ENCODE measurements around the gene ATP2C2. TPM values are rescaled to one million over a fixed set of nuclear protein-coding genes. Genes with fewer than 3 reads are reported as not detected.

ATP2C2 gene
- 26.0 and 40.5 TPM in 2 replicates for total RNA-seq (2014; rRNA removed)
- Bru-seq, nascent RNA = percentile 55 among the genes with signal in this experiment
- BruChase-seq, experiment 1, labeled RNA remaining after a 6-hour chase = percentile 58 among the genes with signal in this experiment
- BruChase-seq, experiment 2, labeled RNA remaining after a 2-hour chase = percentile 55 among the genes with signal in this experiment
- long read RNA-seq, transcript ATP2C2-201 (27 exons, 3,376 nt) = major isoform, 23 of 66 reads
- long read RNA-seq, partial matches to known transcripts = 19 of 66 reads
- long read RNA-seq, other reads (novel, unspliced or antisense) = 19 of 66 reads

DNA sequence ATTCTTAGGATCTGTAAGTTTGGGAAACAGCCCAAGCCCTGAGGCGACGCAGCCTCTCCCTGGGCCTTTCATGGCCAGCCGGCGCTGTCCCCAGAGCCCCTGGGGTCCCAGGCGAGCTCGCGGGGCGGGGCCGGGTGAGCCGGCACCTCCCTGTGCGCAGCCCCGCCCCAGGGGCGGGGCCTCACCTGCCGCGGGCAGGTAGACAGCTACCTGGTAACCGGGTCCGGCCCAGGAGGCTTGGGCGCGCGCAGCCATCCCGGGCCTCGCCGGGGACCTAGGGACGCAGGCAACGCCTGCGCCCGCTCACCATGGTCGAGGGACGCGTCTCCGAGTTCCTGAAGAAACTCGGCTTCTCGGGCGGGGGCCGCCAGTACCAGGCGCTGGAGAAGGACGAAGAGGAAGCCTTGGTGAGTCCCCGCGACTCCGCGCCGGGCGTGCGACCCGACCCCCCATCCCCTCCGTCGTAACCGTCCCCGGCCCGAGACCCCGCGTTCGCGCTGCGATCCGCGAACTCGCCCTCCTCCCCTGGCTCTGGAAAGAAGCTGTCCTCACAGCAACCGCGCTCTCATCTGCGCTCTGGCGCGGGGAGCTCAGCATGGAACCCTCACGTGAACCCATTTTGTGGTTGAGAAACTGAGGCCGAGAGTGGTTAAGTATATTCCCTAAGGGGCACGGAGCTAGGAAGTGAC is at the start of gene ATP2C2:
Gene ATP2C2, plus strand, starts transcription at position 231 of the 689 bp plus-strand sequence. Its CDS starts 78 bp downstream, at position 309.
- Histone ChIP-seq H3K4me2 (ENCODE audit: low read length) (peak within 1 kb of the TSS; percentile 98), H3K9ac (ENCODE audit: low read length) (peak within 1 kb of the TSS; percentile 81), H3K4me3 (ENCODE audit: low read length) (peak within 1 kb of the TSS; percentile 94), H3F3A (ENCODE audit: low read length, unreplicated experiment) (no peaks in the 10 kb centered on the region), H3K9me2 (replicated peaks; ENCODE audit: low read length) (no peaks in the 10 kb centered on the region), H3K4me1 (ENCODE audit: insufficient read depth, low read length) (peaks cover 23% of the 10 kb centered on the region), H3K27me3 (ENCODE audit: low read length) (no peaks in the 10 kb centered on the region), H3K27ac (ENCODE audit: low read length) (peak within 1 kb of the TSS; percentile 94), H3K9me3 (ENCODE audit: low read length) (no peaks in the 10 kb centered on the region), H3K36me3 (ENCODE audit: low read depth, low read length) (no peaks in the 10 kb centered on the region), H3K79me2 (ENCODE audit: low read length) (peaks cover 45% of the 10 kb centered on the region), H4K20me1 (ENCODE audit: low read length) (no peaks in the 10 kb centered on the region), H2AFZ (ENCODE audit: low read length) (peak within 1 kb of the TSS; percentile 57)
- CTCF ChIA-PET = no interaction called here
- peak; percentile 78 for DNase-seq
- POLR2A ChIA-PET (ENCODE audit: unreplicated experiment) = interaction anchor here (0.6 kb wide), 1 partner anchor 192 kb away, joined by 5 read pairs; no protein-coding TSS in a partner anchor
- TF ChIP-seq, protein P1, sequence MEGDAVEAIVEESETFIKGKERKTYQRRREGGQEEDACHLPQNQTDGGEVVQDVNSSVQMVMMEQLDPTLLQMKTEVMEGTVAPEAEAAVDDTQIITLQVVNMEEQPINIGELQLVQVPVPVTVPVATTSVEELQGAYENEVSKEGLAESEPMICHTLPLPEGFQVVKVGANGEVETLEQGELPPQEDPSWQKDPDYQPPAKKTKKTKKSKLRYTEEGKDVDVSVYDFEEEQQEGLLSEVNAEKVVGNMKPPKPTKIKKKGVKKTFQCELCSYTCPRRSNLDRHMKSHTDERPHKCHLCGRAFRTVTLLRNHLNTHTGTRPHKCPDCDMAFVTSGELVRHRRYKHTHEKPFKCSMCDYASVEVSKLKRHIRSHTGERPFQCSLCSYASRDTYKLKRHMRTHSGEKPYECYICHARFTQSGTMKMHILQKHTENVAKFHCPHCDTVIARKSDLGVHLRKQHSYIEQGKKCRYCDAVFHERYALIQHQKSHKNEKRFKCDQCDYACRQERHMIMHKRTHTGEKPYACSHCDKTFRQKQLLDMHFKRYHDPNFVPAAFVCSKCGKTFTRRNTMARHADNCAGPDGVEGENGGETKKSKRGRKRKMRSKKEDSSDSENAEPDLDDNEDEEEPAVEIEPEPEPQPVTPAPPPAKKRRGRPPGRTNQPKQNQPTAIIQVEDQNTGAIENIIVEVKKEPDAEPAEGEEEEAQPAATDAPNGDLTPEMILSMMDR (conservative IDR thresholded peaks at IDR 0.05; ENCODE audit: low read depth, low read length) = no peak
- TF ChIP-seq EZH2 (IDR thresholded peaks at IDR 0.05; ENCODE audit: low read length, unreplicated experiment) (no peak), EZH2phosphoT487 (IDR thresholded peaks at IDR 0.05; ENCODE audit: borderline replicate concordance, low read length) (no peak)
- intact Hi-C loops (cut with micrococcal nuclease) = no loop called here
- BruUV-seq (replicated peaks) = TSS peak; percentile 56
- ATAC-seq = peak; percentile 75

- no peaks in the 10 kb centered on the region for H4K20me1 ChIP-seq (ENCODE audit: low read length)
- no peaks in the 10 kb centered on the region for H3F3A ChIP-seq (ENCODE audit: low read length, unreplicated experiment)
- no peak overlapping the region for H3K4me2 ChIP-seq (ENCODE audit: low read length)
- H3K4me3 ChIP-seq (ENCODE audit: low read length) = no peak overlapping the region
- H2AFZ ChIP-seq (ENCODE audit: low read length) = no peak overlapping the region
- no peak overlapping the region for H3K27ac ChIP-seq (ENCODE audit: low read length)
- CTCF ChIA-PET = no interaction called here
- POLR2A ChIA-PET (ENCODE audit: unreplicated experiment) = no interaction called here
- no peaks in the 10 kb centered on the region for H3K9me3 ChIP-seq (ENCODE audit: low read length)
- no peaks in the 10 kb centered on the region for H3K36me3 ChIP-seq (ENCODE audit: low read depth, low read length)
- no peaks in the 10 kb centered on the region for H3K9me2 ChIP-seq (replicated peaks; ENCODE audit: low read length)
- no TSS peak for BruUV-seq (replicated peaks)
- H3K4me1 ChIP-seq (ENCODE audit: insufficient read depth, low read length) = no peaks in the 10 kb centered on the region
- H3K9ac ChIP-seq (ENCODE audit: low read length) = no peak overlapping the region
- no peak for TF ChIP-seq EZH2phosphoT487 (IDR thresholded peaks at IDR 0.05; ENCODE audit: borderline replicate concordance, low read length)
- TF ChIP-seq, protein P1 (conservative IDR thresholded peaks at IDR 0.05; ENCODE audit: low read depth, low read length) = no peak
- TF ChIP-seq EZH2 (IDR thresholded peaks at IDR 0.05; ENCODE audit: low read length, unreplicated experiment) = no peak
- DNase-seq = no peak
- H3K79me2 ChIP-seq (ENCODE audit: low read length) = no peaks in the 10 kb centered on the region
- H3K27me3 ChIP-seq (ENCODE audit: low read length) = no peaks in the 10 kb centered on the region
- intact Hi-C loops (cut with micrococcal nuclease) = no loop called here
- no peak for ATAC-seq
These were observed 49.1 kb upstream of the ATP2C2 start for GRCh38 chr16:84319146-84319760.
